ENCODE results near the gene MOB3A. TPM values are rescaled to one million over a fixed set of nuclear protein-coding genes. Genes with fewer than 3 reads are reported as not detected.

The MOB3A gene
- total RNA-seq, 1 donor from 2014 or later: 45.5 TPM

- no peak overlapping the region for H3K4me3 Mint-ChIP-seq (ENCODE audit: unreplicated experiment)
- no peak for DNase-seq (ENCODE audit: low spot score)
Measured at GRCh38 chr19:2139385-2140137, 43.4 kb upstream of the MOB3A start.

GRCh38 chr19:2138061-2138728 lies 42.1 kb upstream of the MOB3A start:
- H3K4me3 Mint-ChIP-seq (ENCODE audit: unreplicated experiment): no peak overlapping the region
- no peak for DNase-seq (ENCODE audit: low spot score)
- H3K36me3 Mint-ChIP-seq (ENCODE audit: low read depth): peaks cover 8% of the 10 kb centered on the region
- H3K9me3 Mint-ChIP-seq (ENCODE audit: low read depth): no peaks in the 10 kb centered on the region
- peaks cover 8% of the 10 kb centered on the region for H3K4me1 Mint-ChIP-seq (ENCODE audit: low read depth)
- no peak overlapping the region for H3K27ac Mint-ChIP-seq (ENCODE audit: unreplicated experiment)
- no peak for TF ChIP-seq CTCF (IDR thresholded peaks at IDR 0.05)
- no peaks in the 10 kb centered on the region for H3K27me3 Mint-ChIP-seq (ENCODE audit: low read depth)

More at GRCh38 chr19:2139385-2140137, 43.4 kb upstream of the MOB3A start:
- no peaks in the 10 kb centered on the region for H3K9me3 Mint-ChIP-seq (ENCODE audit: low read depth)
- H3K27ac Mint-ChIP-seq (ENCODE audit: unreplicated experiment): peak overlapping the region; percentile 49
- peaks cover 8% of the 10 kb centered on the region for H3K4me1 Mint-ChIP-seq (ENCODE audit: low read depth)
- peaks cover 8% of the 10 kb centered on the region for H3K36me3 Mint-ChIP-seq (ENCODE audit: low read depth)
- TF ChIP-seq CTCF (IDR thresholded peaks at IDR 0.05): no peak
- no peaks in the 10 kb centered on the region for H3K27me3 Mint-ChIP-seq (ENCODE audit: low read depth)

GRCh38 chr19:2136796-2137195 lies 40.7 kb upstream of the MOB3A start:
- H3K27ac Mint-ChIP-seq (ENCODE audit: unreplicated experiment): no peak overlapping the region

DNA sequence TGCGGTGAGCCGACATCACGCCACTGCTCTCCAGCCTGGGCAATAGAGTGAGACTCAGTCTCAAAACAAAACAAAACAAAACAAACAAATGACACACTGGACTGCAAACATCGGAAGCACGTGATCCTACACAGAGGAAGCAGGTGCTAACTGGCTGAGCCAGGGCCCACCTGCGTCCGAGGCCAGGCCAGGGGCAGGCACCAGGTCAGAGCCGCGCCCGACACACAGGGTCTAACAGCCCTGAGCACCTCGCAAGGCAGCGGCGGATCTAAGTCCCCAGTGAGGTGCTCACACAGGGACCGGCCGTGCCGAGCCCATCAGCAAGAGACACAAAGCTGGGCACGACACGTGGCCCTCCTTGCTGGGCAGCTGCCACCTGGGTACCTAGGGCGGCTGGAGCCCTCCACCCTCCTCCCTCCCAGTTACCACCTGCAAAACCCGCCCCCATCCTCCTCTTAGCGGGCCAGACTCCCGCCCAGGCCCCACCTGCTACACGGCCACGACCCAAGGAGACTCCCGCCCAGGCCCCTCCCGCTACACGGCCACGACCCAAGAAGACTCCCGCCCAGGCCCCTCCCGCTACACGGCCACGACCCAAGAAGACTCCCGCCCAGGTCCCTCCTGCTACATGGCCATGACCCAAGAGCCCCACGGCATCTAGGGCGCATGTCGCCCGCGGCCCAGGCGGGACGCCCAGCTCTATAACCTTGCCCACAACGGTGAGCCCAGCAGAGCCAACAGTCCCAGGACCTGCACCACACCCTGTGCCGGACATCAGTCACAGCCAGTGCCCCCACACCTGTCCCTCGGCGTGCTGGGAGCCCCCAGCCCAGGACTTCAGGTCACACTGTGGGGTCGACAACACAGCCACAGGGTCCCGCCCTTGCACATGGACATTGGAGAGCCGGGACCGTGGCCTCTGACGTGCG lies 39.6 kb upstream of the MOB3A start:
- no peak overlapping the region for H3K27ac Mint-ChIP-seq (ENCODE audit: unreplicated experiment)
- H3K4me1 Mint-ChIP-seq (ENCODE audit: low read depth): peaks cover 8% of the 10 kb centered on the region
- TF ChIP-seq CTCF (IDR thresholded peaks at IDR 0.05): no peak
- H3K9me3 Mint-ChIP-seq (ENCODE audit: low read depth): no peaks in the 10 kb centered on the region
- no peak overlapping the region for H3K4me3 Mint-ChIP-seq (ENCODE audit: unreplicated experiment)
- no peaks in the 10 kb centered on the region for H3K27me3 Mint-ChIP-seq (ENCODE audit: low read depth)
- DNase-seq (ENCODE audit: low spot score): peak; percentile 93
- H3K36me3 Mint-ChIP-seq (ENCODE audit: low read depth): peaks cover 14% of the 10 kb centered on the region

More at GRCh38 chr19:2136796-2137195, 40.7 kb upstream of the MOB3A start:
- Mint-ChIP-seq H3K36me3 (ENCODE audit: low read depth) (peaks cover 14% of the 10 kb centered on the region), H3K4me3 (ENCODE audit: unreplicated experiment) (no peak overlapping the region), H3K27me3 (ENCODE audit: low read depth) (no peaks in the 10 kb centered on the region), H3K4me1 (ENCODE audit: low read depth) (peaks cover 8% of the 10 kb centered on the region), H3K9me3 (ENCODE audit: low read depth) (no peaks in the 10 kb centered on the region)
- TF ChIP-seq CTCF (IDR thresholded peaks at IDR 0.05): no peak
- no peak for DNase-seq (ENCODE audit: low spot score)
